OCI-LY1 (cell line): ENCODE data around the gene DNAJC30.

Experiments used
- H2AFZ ChIP-seq: fragments of 200-600 bp; sonication (generic), shearing (Covaris generic); 2 replicates; pipeline ENCODE4 v1.6.0; 2014; ENCODE audit warnings: antibody characterized with exemption, mild to moderate bottlenecking, low read length
- H3F3A ChIP-seq: fragments of 200-600 bp; sonication (generic), shearing (Covaris generic); 2 replicates; pipeline ENCODE4 v1.6.0; 2014; ENCODE audit warnings: mild to moderate bottlenecking, antibody characterized with exemption, low read length, moderate library complexity; ENCODE audit not compliant: insufficient read depth
- H3K27ac ChIP-seq: fragments of 200-600 bp; sonication (generic); 2 replicates; pipeline ENCODE4 v1.5.1; 2014; ENCODE audit warnings: low read length, mixed run types, mild to moderate bottlenecking, low read depth; ENCODE audit not compliant: poor library complexity, severe bottlenecking
- H3K27me3 ChIP-seq: fragments of 200-600 bp; sonication (generic); 2 replicates; pipeline ENCODE4 v1.6.0; 2014; ENCODE audit warnings: antibody characterized with exemption, mild to moderate bottlenecking, low read length, moderate library complexity; ENCODE audit not compliant: insufficient read depth
- H3K36me3 ChIP-seq: fragments of 200-600 bp; sonication (generic); 2 replicates; pipeline ENCODE4 v1.6.1; 2014; ENCODE audit warnings: mild to moderate bottlenecking, antibody characterized with exemption, low read length, moderate library complexity, mixed read lengths; ENCODE audit not compliant: insufficient read depth
- H3K4me1 ChIP-seq: fragments of 200-600 bp; sonication (generic); 2 replicates; pipeline ENCODE4 v1.5.1; 2014; ENCODE audit warnings: mild to moderate bottlenecking, low read length, moderate library complexity; ENCODE audit not compliant: insufficient read depth, severe bottlenecking
- H3K4me2 ChIP-seq: fragments of 200-600 bp; sonication (generic), shearing (Covaris generic); 2 replicates; pipeline ENCODE4 v1.6.1; 2014; ENCODE audit warnings: low read length
- H3K4me3 ChIP-seq: fragments of 200-600 bp; sonication (generic); 2 replicates; pipeline ENCODE4 v1.5.1; 2014; ENCODE audit warnings: low read length, low read depth, mild to moderate bottlenecking, mixed read lengths; ENCODE audit not compliant: poor library complexity, severe bottlenecking
- H3K79me2 ChIP-seq: fragments of 200-600 bp; shearing (Covaris generic); 2 replicates; pipeline ENCODE4 v1.6.1; 2016; ENCODE audit warnings: mixed run types, low read length, mixed read lengths; ENCODE audit not compliant: insufficient read depth
- H3K9ac ChIP-seq: fragments of 200-600 bp; sonication (generic), shearing (Covaris generic); 2 replicates; pipeline ENCODE4 v1.6.1; 2014; ENCODE audit warnings: mild to moderate bottlenecking, low read length, mixed read lengths
- H3K9me2 ChIP-seq: fragments of 200-600 bp; sonication (generic), shearing (Covaris generic); 2 replicates; pipeline ENCODE4 v1.6.1; 2014; ENCODE audit warnings: low read depth, mild to moderate bottlenecking, low read length, mixed read lengths
- H3K9me3 ChIP-seq: fragments of 200-600 bp; shearing (Covaris generic); 2 replicates; pipeline ENCODE4 v1.6.1; 2014; ENCODE audit warnings: low read length, mixed read lengths
- H4K20me1 ChIP-seq: fragments of 200-600 bp; sonication (generic), shearing (Covaris generic); 2 replicates; pipeline ENCODE4 v1.6.0; 2016; ENCODE audit warnings: mild to moderate bottlenecking, low read length; ENCODE audit not compliant: insufficient read depth
- EZH2 ChIP-seq: fragments of 200-600 bp; sonication (generic), shearing (Covaris generic); IDR thresholded peaks from 2 replicates; pipeline ENCODE4 v1.8.0; 2017; ENCODE audit warnings: borderline replicate concordance, mixed run types, mild to moderate bottlenecking, antibody characterized with exemption, low read length, moderate library complexity, mixed read lengths
- TF ChIP-seq, protein P1 (sequence below): fragments of 200-600 bp; sonication (generic), shearing (Covaris generic); IDR thresholded peaks from 2 replicates; pipeline ENCODE4 v1.5.1; 2017; ENCODE audit warnings: mild to moderate bottlenecking, antibody characterized with exemption, low read length, moderate library complexity, mixed read lengths

The DNAJC30 gene

DNA sequence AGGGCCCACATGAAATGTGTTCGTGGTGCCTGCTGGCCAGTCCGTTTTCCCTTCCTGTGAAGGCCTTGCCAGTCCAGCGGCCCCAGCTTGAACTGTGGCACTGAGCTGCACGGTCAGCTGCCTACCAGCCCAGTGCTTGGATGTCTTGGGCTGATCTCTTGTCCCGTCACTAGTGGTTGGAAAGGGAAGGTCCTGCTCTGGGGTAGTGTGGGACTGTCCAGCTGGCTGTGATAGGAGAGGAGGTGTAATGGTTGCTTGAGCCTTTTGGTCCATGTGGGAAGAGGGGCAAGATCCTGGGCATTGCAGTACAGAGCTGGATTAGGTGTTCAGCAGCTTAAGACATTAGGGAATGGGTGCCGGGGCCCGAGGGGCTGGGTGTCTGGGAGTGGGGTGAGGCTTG is 15.2 kb upstream of the DNAJC30 start:
- Histone ChIP-seq H3K27me3 (no peaks in the 10 kb centered on the region), H3K27ac (no peak overlapping the region), H3K4me2 (no peak overlapping the region), H3K9ac (no peak overlapping the region), H3K36me3 (peaks cover 63% of the 10 kb centered on the region), H3K9me3 (no peaks in the 10 kb centered on the region), H3K4me3 (no peak overlapping the region), H3K79me2 (no peaks in the 10 kb centered on the region), H2AFZ (no peak overlapping the region), H3F3A (no peaks in the 10 kb centered on the region), H3K4me1 (peaks cover under 1% of the 10 kb centered on the region), H4K20me1 (no peaks in the 10 kb centered on the region), H3K9me2 (no peaks in the 10 kb centered on the region)
- TF ChIP-seq, protein P1, sequence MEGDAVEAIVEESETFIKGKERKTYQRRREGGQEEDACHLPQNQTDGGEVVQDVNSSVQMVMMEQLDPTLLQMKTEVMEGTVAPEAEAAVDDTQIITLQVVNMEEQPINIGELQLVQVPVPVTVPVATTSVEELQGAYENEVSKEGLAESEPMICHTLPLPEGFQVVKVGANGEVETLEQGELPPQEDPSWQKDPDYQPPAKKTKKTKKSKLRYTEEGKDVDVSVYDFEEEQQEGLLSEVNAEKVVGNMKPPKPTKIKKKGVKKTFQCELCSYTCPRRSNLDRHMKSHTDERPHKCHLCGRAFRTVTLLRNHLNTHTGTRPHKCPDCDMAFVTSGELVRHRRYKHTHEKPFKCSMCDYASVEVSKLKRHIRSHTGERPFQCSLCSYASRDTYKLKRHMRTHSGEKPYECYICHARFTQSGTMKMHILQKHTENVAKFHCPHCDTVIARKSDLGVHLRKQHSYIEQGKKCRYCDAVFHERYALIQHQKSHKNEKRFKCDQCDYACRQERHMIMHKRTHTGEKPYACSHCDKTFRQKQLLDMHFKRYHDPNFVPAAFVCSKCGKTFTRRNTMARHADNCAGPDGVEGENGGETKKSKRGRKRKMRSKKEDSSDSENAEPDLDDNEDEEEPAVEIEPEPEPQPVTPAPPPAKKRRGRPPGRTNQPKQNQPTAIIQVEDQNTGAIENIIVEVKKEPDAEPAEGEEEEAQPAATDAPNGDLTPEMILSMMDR, result no peak
- TF ChIP-seq EZH2, result no peak

DNA sequence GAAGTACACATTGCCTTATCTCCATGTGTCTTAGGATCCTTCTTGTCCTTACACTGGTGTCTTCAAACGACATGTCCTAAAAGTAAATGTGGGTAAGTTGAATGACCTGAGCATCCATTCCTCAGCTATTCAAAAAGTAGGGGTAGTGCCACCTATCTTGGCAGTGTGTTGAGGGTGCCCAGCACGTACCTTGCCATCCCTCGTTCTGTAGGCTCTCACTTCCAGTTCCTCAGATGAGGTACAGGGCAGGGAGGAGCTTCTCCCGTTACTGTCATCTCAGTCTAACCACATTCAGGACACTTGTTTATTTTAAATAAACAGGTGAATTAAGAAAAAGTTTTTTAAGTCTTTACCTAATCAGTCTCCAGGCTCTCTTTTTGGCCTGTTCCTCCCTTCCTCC is 13.1 kb upstream of the DNAJC30 start:
- Histone ChIP-seq H4K20me1 (no peaks in the 10 kb centered on the region), H3K27me3 (no peaks in the 10 kb centered on the region), H3K4me2 (no peak overlapping the region), H3K9ac (no peak overlapping the region), H2AFZ (no peak overlapping the region), H3K79me2 (no peaks in the 10 kb centered on the region), H3K4me1 (no peaks in the 10 kb centered on the region), H3K36me3 (peaks cover 83% of the 10 kb centered on the region), H3K9me3 (no peaks in the 10 kb centered on the region), H3K9me2 (no peaks in the 10 kb centered on the region), H3K4me3 (no peak overlapping the region), H3K27ac (no peak overlapping the region), H3F3A (no peaks in the 10 kb centered on the region)
- TF ChIP-seq, protein P1, result no peak
- TF ChIP-seq EZH2, result no peak

DNA sequence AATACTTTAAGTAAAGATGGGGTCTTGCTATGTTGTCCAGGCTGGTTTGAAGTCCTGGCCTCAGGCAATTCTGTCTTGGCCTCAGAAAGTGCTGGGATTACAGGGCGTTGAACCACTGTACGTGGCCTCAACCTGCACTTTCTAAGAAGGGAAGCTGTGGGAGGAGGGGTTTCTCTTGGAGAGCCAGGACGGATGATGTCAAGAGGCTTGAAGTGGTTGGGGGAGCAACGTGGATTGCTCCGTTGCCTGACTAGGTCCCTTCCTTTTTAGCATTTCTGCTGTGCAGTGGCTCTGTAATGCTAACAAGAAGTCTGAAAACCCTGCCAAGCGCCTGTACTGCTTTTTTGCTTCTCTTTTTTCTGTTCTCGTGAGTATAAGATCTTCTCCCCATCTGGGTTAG is 7.4 kb upstream of the DNAJC30 start:
- no peaks in the 10 kb centered on the region for H3K9me2 ChIP-seq
- H4K20me1 ChIP-seq, result no peaks in the 10 kb centered on the region
- H3K36me3 ChIP-seq, result peaks cover 94% of the 10 kb centered on the region
- H3K9me3 ChIP-seq, result no peaks in the 10 kb centered on the region
- H3K27me3 ChIP-seq, result no peaks in the 10 kb centered on the region
- no peak overlapping the region for H3K27ac ChIP-seq
- no peaks in the 10 kb centered on the region for H3F3A ChIP-seq
- no peak overlapping the region for H3K4me2 ChIP-seq
- TF ChIP-seq, protein P1, result no peak
- no peak for TF ChIP-seq EZH2
- H3K4me3 ChIP-seq, result no peak overlapping the region
- no peak overlapping the region for H2AFZ ChIP-seq
- no peak overlapping the region for H3K9ac ChIP-seq
- no peaks in the 10 kb centered on the region for H3K4me1 ChIP-seq
- peaks cover 6% of the 10 kb centered on the region; the same call in 1 of the 2 replicates for H3K79me2 ChIP-seq
